Stimulated activated CD4-positive, alpha-beta T cell treated with anti-CD3 and anti-CD28 coated beads, TNF-alpha, amount 100 ng/mL, for 24 hours (primary cell): Measurements from ENCODE around the gene PLXND1.
"Not testable (repeated sequence)": the region's sequence is repeated elsewhere in the genome, so short reads cannot be mapped to it uniquely, and the experiment has no call there.

Experiments used
- DNase-seq, 3 experiments: peaks; one replicate each; pipeline ENCODE4 v3.0.0-alpha.2; 2020; ENCODE audit warnings: low read depth in 3 of 3

Gene PLXND1

GRCh38 chr3:129529436-129530210 is 76.9 kb downstream of the PLXND1 start:
- no peak for DNase-seq

- DNase-seq: no peak
Observed at GRCh38 chr3:129528589-129529100, 77.8 kb downstream of the PLXND1 start, which contains the start of gene RHO. Gene RHO (plus strand): TSS chr3:129528639. CDS start chr3:129528734, 95 bp downstream.

- DNase-seq: no peak
Observed at GRCh38 chr3:129527262-129527661, 79.2 kb downstream of the PLXND1 start.

GRCh38 chr3:129526121-129526900 is 80.2 kb downstream of the PLXND1 start:
- DNase-seq: no peak

- no peak for DNase-seq
Observed at GRCh38 chr3:129525341-129525968, 81.0 kb downstream of the PLXND1 start.

DNA sequence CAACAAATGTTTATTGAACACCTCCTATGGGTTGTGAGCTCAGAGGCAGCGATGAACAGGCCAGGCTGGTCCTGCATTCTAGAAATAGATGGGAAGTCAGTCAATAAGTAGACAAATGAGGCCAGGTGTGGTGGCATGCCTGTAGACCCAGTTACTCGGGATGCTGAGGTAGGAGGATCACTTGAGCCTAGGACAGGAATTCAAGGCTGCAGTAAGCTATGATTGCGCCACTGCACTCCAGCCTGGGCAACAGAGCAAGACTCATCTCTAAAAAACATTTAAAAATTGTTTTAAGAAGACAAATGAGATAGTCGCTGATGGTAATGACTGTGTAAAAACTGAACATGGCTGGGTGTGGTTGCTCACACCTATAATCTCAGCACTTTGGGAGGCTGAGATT is 82.4 kb downstream of the PLXND1 start:
- DNase-seq: no peak

- DNase-seq: no peak
Observed at GRCh38 chr3:129522953-129523352, 83.5 kb downstream of the PLXND1 start.

DNA sequence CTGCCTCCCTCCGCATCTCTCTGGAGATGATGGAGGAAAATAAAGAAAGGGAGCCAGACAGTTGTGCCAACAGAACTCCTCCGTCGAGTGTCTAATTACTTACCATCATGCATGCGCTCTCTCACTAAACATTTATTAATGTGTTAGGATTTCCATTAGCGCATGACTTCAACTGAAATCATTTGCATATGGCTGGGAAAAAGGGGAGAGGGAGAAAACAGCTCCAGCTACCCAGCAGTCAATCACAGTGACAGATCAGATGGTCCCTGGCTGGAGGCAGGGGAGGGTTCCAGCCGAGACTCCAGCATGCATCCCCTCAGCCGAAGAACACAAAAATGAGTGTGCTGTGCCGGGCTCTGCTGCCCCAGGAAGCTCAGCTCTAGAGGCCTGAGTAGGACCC is 84.9 kb downstream of the PLXND1 start:
- DNase-seq: no peak

- DNase-seq: no peak
Observed at GRCh38 chr3:129520960-129521359, 85.5 kb downstream of the PLXND1 start.

DNA sequence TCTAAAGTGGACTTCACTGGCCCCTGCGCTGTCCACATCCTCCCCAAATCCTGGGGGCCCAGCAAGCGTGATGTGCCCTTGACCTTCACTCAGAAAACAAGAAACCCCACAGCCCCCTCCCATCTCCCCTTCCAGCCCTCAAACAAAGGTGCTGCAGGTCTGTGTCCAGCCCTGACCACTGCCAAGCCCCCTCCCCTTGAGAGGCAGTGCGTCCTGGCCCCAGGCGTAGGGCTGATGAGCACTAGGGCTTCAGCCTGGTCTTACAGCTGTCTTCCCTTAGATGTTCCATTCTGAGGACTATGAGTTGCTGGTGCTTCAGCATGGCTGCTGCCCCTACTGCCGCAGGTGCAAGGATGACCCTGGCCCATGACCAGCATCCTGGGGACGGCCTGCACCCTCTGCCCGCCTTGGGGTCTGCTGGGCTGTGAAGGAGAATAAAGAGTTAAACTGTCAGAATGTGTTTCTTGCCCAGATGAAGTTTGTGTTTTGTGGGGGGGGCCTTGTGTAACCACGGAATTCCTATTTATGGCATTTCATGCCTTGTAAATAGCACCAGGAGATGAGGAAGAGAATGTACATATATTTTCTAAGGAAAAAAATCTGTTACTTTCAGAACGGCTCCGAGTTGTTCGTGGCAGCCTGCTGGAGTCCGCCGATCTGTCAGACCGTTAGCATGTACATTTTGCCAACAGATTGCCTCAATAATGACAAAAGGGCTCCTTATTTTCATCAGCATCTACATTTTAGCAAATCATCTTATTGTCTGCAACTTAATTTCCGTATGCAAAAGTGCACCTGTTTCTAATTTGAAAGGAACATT is 86.4 kb downstream of the PLXND1 start:
- no peak for DNase-seq

- no peak for DNase-seq
Observed at GRCh38 chr3:129519449-129519848, 87.0 kb downstream of the PLXND1 start.

- no peak for DNase-seq
Observed at GRCh38 chr3:129518581-129518980, 87.9 kb downstream of the PLXND1 start.

GRCh38 chr3:129518038-129518561 is 88.4 kb downstream of the PLXND1 start:
- no peak for DNase-seq

DNA sequence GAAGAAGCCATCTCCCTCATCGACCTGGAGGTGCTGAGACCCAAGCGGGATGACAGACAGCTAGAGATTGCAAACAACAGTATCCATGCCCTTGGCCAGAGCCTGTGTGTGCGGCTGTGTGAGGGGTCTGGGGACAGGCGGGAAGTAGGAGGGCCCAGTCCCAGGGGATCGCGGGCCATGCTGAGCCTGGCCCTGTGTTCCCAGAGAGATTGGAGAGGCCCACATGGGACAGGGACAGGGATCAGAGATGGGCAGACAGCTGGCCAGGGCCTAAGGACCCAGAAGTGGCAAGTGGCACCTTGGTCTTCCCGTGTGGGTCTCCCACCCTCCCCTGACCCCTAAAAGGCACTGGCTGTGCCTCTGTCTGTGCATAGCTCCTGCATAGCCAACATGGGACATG is 89.0 kb downstream of the PLXND1 start:
- no peak for DNase-seq

DNA sequence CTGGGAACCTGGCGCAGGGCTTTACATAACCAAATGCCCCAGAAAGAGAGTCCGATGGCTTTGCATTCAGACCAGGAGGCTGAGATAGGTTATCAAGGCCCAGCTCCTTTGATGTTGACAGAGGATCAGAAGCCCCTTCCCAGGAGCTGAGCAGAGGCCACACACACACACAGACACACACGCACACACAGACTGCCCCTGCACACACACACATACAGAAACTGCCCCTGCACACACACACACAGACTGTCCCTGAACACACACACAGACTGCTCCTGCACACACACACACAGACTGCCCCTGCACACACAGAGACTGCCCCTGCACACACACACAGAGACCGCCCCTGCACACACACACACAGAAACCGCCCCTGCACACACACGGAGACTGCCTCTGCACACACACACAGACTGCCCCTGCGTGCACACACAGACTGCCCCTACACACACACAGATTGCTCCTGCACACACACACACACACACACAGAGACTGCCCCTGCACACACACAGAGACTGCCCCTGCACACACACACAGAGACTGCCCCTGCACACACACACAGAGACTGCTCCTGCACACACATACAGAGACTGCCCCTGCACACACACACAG is 90.5 kb downstream of the PLXND1 start:
- DNase-seq: not testable (repeated sequence)

DNA sequence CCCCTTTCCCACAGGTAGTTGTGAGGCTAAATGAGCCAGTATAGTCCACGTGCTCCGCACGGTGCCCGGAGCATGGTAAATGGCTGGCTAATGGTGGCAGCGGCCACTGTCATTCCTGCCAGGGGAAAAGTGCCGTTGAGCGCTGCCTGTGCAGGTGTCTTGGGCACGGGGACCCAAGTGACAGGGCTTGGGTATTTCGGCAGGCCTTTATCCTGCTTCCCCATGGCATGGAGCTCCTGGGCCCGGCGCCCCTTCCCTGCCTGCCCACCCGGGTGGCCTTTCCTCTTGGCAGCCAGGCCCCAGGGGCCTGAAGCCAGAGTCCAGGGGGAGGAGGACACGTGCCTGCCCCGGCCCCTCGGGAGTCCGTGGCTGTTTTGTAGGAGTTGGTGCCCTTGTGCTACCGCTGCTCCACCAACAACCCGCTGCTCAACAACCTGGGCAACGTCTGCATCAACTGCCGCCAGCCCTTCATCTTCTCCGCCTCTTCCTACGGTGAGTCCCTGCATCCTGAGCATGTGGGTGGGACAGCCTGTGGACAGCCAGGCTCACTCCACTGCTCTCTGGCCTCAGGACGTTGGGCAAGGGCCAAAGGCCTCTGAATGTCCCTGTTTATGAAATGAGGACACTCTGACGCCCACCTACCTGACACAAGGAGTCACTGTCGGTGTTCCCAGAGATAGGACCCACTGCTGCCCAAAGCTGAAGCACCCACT is 91.2 kb downstream of the PLXND1 start:
- DNase-seq: not testable (repeated sequence)

GRCh38 chr3:129514563-129514962 is 91.9 kb downstream of the PLXND1 start:
- no peak for DNase-seq

DNA sequence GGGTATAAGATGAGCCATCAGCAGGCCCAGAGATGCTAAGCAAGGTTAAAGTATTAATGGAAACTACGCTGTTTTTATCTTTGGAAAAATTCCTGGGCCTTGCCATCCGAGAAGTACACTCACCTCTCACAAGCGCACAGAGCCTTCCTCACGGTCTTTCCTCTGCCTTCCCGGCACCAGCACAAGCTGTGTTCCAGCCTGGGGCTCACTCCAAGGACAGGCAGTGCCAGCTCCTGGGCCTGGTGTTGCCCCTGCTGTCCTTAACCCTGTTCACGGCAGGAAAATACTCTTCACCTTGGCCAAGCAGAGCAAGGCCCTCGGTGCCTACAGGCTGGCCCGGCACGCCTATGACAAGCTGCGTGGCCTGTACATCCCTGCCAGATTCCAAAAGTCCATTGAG is 92.4 kb downstream of the PLXND1 start:
- DNase-seq: no peak

DNA sequence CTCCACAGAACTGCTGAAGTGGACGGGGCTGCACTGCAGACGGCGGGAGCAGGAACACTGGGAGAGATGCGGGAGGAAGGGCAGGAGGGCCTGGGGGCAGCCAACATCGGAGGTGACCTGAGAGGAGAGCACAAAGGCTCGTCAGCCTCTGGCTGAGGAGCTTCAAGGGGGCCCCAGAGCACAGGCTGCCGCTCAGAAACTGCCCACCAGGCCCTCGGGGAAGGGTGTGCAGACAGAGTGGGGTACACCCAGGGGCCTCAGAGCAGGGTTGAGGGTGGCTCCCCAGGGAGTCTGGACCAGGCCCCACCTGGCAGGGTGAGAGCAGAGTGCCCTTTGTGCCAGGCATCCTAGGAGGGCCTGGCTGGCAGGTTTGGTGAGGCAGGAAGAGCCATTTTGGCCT is 92.8 kb downstream of the PLXND1 start:
- DNase-seq: no peak

DNA sequence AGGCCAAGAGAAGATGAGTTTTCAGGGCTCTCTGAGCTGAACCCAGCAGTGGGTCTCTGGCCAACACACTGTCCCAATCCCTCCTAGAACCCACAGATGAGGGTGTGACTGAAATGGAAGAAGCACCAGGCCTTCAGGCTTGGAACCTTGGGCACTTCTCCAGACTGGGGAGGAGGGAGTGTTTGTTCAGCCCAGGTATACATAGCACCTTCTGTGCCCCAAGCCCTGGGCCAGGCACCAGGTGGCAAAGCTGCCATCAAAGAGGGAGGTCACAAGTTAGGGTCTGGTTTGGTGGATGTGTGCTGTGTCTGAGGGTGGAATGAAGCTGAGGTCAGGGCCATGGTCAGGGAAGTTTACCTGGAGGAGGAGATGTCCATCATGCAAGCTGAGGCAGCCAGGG is 93.9 kb downstream of the PLXND1 start:
- DNase-seq: no peak
